BLaER1 (cell line): ENCODE results near the gene ANKRD66.
"Not testable (repeated sequence)": the region's sequence is repeated elsewhere in the genome, so short reads cannot be mapped to it uniquely, and the experiment has no call there.

Experiments used
- H3K27ac ChIP-seq: shearing (Covaris generic); formaldehyde crosslinking; 2 replicates; pipeline ENCODE4 v1.8.1; 2022
- H3K27me3 ChIP-seq: shearing (Covaris generic); formaldehyde crosslinking; 2 replicates; pipeline ENCODE4 v1.8.1; 2022
- H3K36me3 ChIP-seq: shearing (Covaris generic); formaldehyde crosslinking; 2 replicates; pipeline ENCODE4 v1.8.1; 2022
- H3K4me1 ChIP-seq: shearing (Covaris generic); formaldehyde crosslinking; 2 replicates; pipeline ENCODE4 v1.8.1; 2022
- H3K4me2 ChIP-seq: shearing (Covaris generic); formaldehyde crosslinking; 2 replicates; pipeline ENCODE4 v1.8.1; 2022
- H3K4me3 ChIP-seq: shearing (Covaris generic); formaldehyde crosslinking; 2 replicates; pipeline ENCODE4 v1.8.1; 2022
- H3K9ac ChIP-seq: shearing (Covaris generic); formaldehyde crosslinking; 2 replicates; pipeline ENCODE4 v1.8.1; 2022
- H3K9me3 ChIP-seq: shearing (Covaris generic); formaldehyde crosslinking; 2 replicates; pipeline ENCODE4 v1.8.1; 2022
- H4K20me1 ChIP-seq: shearing (Covaris generic); formaldehyde crosslinking; 2 replicates; pipeline ENCODE4 v1.8.1; 2022
- Cebpa-rat ChIP-seq: shearing (Covaris generic); IDR thresholded peaks from 2 replicates; pipeline ENCODE4 v1.8.1; 2022

ANKRD66 gene

GRCh38 chr6:46734867-46735719, 11.6 kb upstream of the ANKRD66 start, which contains the start of gene PLA2G7:
Gene PLA2G7, minus strand, starts transcription at chr6:46735375. Its CDS starts 12,484 bp downstream, at chr6:46722891.
- Histone ChIP-seq H3K9ac (no peak within 1 kb of the TSS), H3K36me3 (no peaks in the 10 kb centered on the region), H3K9me3 (peaks cover 13% of the 10 kb centered on the region), H3K4me2 (no peak within 1 kb of the TSS), H3K27ac (no peak within 1 kb of the TSS), H3K4me1 (no peaks in the 10 kb centered on the region), H3K27me3 (no peaks in the 10 kb centered on the region), H4K20me1 (no peaks in the 10 kb centered on the region), H3K4me3 (no peak within 1 kb of the TSS)
- TF ChIP-seq Cebpa-rat: no peak

- H3K27me3 ChIP-seq: no peaks in the 10 kb centered on the region
- no peaks in the 10 kb centered on the region for H4K20me1 ChIP-seq
- no peak overlapping the region for H3K4me2 ChIP-seq
- TF ChIP-seq Cebpa-rat: no peak
- H3K9me3 ChIP-seq: peaks cover 13% of the 10 kb centered on the region
- no peak overlapping the region for H3K27ac ChIP-seq
- no peak overlapping the region for H3K4me3 ChIP-seq
- H3K36me3 ChIP-seq: no peaks in the 10 kb centered on the region
- H3K4me1 ChIP-seq: no peaks in the 10 kb centered on the region
- H3K9ac ChIP-seq: no peak overlapping the region
Observed at GRCh38 chr6:46735720-46736031, 11.1 kb upstream of the ANKRD66 start.

- Histone ChIP-seq H3K9ac (no peak overlapping the region), H3K4me2 (no peak overlapping the region), H3K4me1 (no peaks in the 10 kb centered on the region), H3K36me3 (no peaks in the 10 kb centered on the region), H3K9me3 (peaks cover 13% of the 10 kb centered on the region), H3K4me3 (no peak overlapping the region), H3K27me3 (no peaks in the 10 kb centered on the region), H4K20me1 (no peaks in the 10 kb centered on the region), H3K27ac (no peak overlapping the region)
- no peak for TF ChIP-seq Cebpa-rat
Observed at GRCh38 chr6:46736906-46737305, 9.8 kb upstream of the ANKRD66 start.

- Histone ChIP-seq H3K9me3 (no peaks in the 10 kb centered on the region), H3K4me3 (no peak overlapping the region), H3K4me2 (no peak overlapping the region), H4K20me1 (no peaks in the 10 kb centered on the region), H3K36me3 (no peaks in the 10 kb centered on the region), H3K27me3 (no peaks in the 10 kb centered on the region), H3K4me1 (no peaks in the 10 kb centered on the region), H3K9ac (no peak overlapping the region), H3K27ac (no peak overlapping the region)
- no peak for TF ChIP-seq Cebpa-rat
Observed at GRCh38 chr6:46741482-46741881, 5.3 kb upstream of the ANKRD66 start.

- Histone ChIP-seq H3K27ac (no peak overlapping the region), H3K4me2 (no peak overlapping the region), H3K36me3 (no peaks in the 10 kb centered on the region), H3K4me3 (no peak overlapping the region), H3K4me1 (no peaks in the 10 kb centered on the region), H4K20me1 (no peaks in the 10 kb centered on the region), H3K9me3 (no peaks in the 10 kb centered on the region), H3K9ac (no peak overlapping the region), H3K27me3 (no peaks in the 10 kb centered on the region)
- TF ChIP-seq Cebpa-rat: 0 out of 2 replicates have a peak, but pooled peaks have one; percentile 30
Observed at GRCh38 chr6:46741910-46742309, 4.8 kb upstream of the ANKRD66 start.

GRCh38 chr6:46743425-46744158, 3.1 kb upstream of the ANKRD66 start:
- no peak for TF ChIP-seq Cebpa-rat
- Histone ChIP-seq H4K20me1 (no peaks in the 10 kb centered on the region), H3K9me3 (no peaks in the 10 kb centered on the region), H3K36me3 (no peaks in the 10 kb centered on the region), H3K9ac (no peak overlapping the region), H3K27ac (no peak overlapping the region), H3K4me3 (no peak overlapping the region), H3K27me3 (no peaks in the 10 kb centered on the region), H3K4me2 (no peak overlapping the region), H3K4me1 (no peaks in the 10 kb centered on the region)

GRCh38 chr6:46744159-46744725, 2.5 kb upstream of the ANKRD66 start:
- H3K9me3 ChIP-seq, H3K27ac ChIP-seq, H3K4me2 ChIP-seq, H3K9ac ChIP-seq, H4K20me1 ChIP-seq, H3K36me3 ChIP-seq, H3K4me1 ChIP-seq, H3K27me3 ChIP-seq, H3K4me3 ChIP-seq: not testable (repeated sequence)

GRCh38 chr6:46745973-46746372, 760 bp upstream of the ANKRD66 start:
- Histone ChIP-seq H3K4me1 (no peaks in the 10 kb centered on the region), H3K9ac (no peak overlapping the region), H3K27ac (no peak overlapping the region), H3K27me3 (no peaks in the 10 kb centered on the region), H3K9me3 (no peaks in the 10 kb centered on the region), H3K4me3 (no peak overlapping the region), H3K4me2 (no peak overlapping the region), H4K20me1 (no peaks in the 10 kb centered on the region), H3K36me3 (no peaks in the 10 kb centered on the region)
- no peak for TF ChIP-seq Cebpa-rat

- H3K4me1 ChIP-seq: no peaks in the 10 kb centered on the region
- no peak overlapping the region for H3K4me2 ChIP-seq
- no peak for TF ChIP-seq Cebpa-rat
- H3K9me3 ChIP-seq: no peaks in the 10 kb centered on the region
- H3K27me3 ChIP-seq: no peaks in the 10 kb centered on the region
- no peaks in the 10 kb centered on the region for H4K20me1 ChIP-seq
- H3K9ac ChIP-seq: no peak overlapping the region
- no peak overlapping the region for H3K4me3 ChIP-seq
- H3K36me3 ChIP-seq: no peaks in the 10 kb centered on the region
- H3K27ac ChIP-seq: no peak overlapping the region
Observed at GRCh38 chr6:46748940-46749503, 2.3 kb downstream of the ANKRD66 start.

- no peak overlapping the region for H3K9ac ChIP-seq
- no peak overlapping the region for H3K27ac ChIP-seq
- H3K4me2 ChIP-seq: no peak overlapping the region
- TF ChIP-seq Cebpa-rat: no peak
- no peaks in the 10 kb centered on the region for H3K4me1 ChIP-seq
- H3K36me3 ChIP-seq: no peaks in the 10 kb centered on the region
- H3K9me3 ChIP-seq: no peaks in the 10 kb centered on the region
- no peak overlapping the region for H3K4me3 ChIP-seq
- no peaks in the 10 kb centered on the region for H3K27me3 ChIP-seq
- H4K20me1 ChIP-seq: no peaks in the 10 kb centered on the region
Observed at GRCh38 chr6:46749731-46750130, 3.0 kb downstream of the ANKRD66 start.
